ENCODE measurements around the gene TMEM135.

- TF ChIP-seq CTCF (IDR thresholded peaks at IDR 0.05; ENCODE audit: insufficient read depth, low read depth, low read length) (no peak), EZH2 (IDR thresholded peaks at IDR 0.05; ENCODE audit: insufficient read depth, low read length) (no peak)
These were observed 321.7 kb downstream of the TMEM135 start for GRCh38 chr11:87359401-87359800.
